HG02623 (cell line): ENCODE measurements around the gene ZFX.

Experiments used
- ATAC-seq: cut with Tn5 transposase; IDR thresholded peaks from one replicate; pipeline ENCODE4 v1.9.1; 2021; ENCODE audit warnings: moderate library complexity; ENCODE audit not compliant: unreplicated experiment

ZFX gene

DNA sequence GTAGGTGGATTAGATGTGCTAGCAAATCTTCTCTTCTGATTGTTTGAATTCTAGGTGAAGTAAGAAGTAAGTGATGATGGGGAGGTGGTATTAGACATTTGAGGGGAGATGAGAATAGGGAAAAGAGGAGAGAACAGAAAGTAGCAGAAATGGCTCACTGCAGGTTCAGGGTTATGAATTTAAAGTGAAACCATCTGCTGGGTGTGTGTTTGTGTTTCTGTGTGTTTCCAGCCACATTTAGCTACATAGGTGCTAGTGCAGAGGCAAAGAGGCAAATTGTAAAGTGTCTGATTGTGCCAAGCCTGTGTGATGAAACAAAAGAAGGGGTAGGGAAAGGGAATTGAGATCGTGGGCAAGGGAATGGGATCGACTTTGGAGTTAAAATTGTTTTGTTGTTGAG is 50.6 kb downstream of the ZFX start:
- ATAC-seq, result no peak

DNA sequence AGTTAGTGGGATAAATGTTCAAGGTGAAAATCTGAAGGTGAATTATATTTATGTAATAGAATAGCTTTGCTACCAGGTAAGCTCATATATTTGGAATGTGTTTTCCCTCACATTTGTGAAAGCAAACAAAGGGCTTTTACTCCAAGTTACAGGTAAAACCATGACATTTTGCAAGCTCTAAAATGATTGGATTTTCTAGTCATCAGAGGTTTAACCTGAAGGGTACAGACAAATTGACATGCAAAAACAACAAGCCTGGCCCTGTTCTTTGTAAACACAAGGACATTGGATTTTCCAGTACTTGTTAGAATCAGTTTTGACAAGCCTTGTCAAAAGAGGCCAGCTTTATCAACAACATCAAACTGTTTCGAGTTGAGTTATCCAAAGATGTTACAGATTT is 51.7 kb downstream of the ZFX start:
- ATAC-seq, result no peak

DNA sequence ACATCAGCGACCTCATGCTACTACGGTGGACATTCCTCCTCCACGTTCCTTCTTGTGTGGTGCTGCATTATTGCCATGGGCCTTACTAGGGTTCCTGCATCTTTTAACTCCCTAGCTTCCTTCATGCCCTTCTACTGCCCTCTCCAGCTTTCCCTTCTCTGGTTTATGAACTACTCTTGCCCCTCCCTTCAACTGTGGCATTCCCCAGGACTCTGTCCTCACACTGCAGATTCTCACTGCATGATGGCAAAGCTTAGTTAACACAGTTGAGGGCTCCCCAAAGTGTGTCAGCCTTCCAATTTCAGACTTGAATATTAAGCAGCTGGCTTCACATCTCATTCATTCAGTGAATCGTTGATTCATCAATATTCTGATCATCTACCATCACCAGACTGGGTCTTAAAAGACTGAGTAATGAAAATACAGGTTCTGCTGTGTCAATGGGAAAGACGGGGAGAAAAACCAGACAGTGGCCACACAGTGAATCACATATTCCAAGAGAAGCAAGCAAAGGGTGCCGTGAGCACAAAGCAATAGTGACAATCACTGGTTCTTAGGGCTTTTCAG is 53.0 kb downstream of the ZFX start:
- ATAC-seq, result no peak

- no peak for ATAC-seq
These were observed 53.7 kb downstream of the ZFX start for GRCh38 chrX:24203072-24203808.

DNA sequence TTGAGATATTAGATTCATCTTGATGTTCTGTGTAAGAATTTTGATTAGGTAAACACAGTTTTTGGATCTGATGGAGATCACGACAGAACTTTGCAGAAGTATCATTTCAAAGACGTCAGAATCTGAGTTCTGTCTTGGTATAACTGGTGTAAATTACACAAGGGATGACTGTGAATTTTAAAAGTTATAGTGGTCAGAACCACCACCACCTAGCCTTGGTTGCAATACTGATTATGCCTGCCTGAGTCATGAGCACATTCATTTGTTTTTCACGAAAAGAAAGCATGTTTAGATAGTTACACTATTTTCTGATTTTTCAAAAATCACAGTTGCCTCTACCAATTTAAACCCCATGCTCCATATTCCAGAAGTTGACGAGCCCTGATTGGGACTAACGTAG is 54.8 kb downstream of the ZFX start:
- no peak for ATAC-seq

- ATAC-seq, result no peak
These were observed 55.4 kb downstream of the ZFX start for GRCh38 chrX:24204958-24205357.

- ATAC-seq, result no peak
These were observed 58.3 kb downstream of the ZFX start for GRCh38 chrX:24207826-24208225.

- no peak for ATAC-seq
These were observed 59.1 kb downstream of the ZFX start for GRCh38 chrX:24208496-24209240.

- no peak for ATAC-seq
These were observed 60.7 kb downstream of the ZFX start for GRCh38 chrX:24210190-24210589.

GRCh38 chrX:24214568-24214967 is 65.0 kb downstream of the ZFX start:
- no peak for ATAC-seq

DNA sequence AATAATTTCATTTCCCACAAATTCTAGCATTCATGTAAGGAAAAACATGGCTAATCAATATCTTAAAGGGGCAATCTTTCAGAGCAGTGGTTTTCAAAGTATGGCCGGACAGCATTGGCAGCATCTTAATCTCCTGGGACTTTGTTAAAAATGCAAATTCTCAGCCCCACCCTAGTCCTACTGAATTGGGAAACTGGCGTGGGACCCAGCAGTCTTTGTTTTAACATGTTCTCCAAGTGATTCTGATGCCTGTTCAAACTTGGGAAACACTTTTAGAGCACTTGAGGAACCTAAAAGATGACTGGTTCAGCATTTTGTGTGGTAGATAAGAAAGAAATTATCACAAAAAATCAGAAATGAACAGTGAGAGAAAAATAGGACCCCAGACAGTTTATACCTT is 65.7 kb downstream of the ZFX start:
- ATAC-seq, result no peak

- no peak for ATAC-seq
These were observed 66.5 kb downstream of the ZFX start for GRCh38 chrX:24216037-24216436.

GRCh38 chrX:24216827-24217226 is 67.3 kb downstream of the ZFX start:
- ATAC-seq, result no peak

DNA sequence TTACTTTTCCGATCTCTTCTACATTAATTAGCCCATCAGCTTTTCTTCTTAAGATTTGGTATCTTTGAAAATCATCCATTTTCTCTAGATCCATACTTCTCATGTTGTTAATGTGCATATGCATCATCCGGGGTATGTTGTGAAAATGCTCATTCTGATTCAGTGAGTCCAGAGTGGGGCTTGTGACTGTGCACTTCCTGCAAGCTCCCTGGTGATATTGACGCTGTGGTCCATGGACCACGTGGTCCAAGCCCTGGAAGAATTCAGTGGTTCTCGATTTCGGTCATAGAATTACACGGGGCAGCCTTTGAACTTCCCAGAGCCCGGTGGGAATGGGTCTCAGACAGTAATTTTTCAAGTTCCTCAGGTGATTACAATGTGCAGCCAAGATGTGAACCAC is 69.8 kb downstream of the ZFX start:
- ATAC-seq, result no peak

GRCh38 chrX:24221872-24222271 is 72.3 kb downstream of the ZFX start:
- no peak for ATAC-seq

DNA sequence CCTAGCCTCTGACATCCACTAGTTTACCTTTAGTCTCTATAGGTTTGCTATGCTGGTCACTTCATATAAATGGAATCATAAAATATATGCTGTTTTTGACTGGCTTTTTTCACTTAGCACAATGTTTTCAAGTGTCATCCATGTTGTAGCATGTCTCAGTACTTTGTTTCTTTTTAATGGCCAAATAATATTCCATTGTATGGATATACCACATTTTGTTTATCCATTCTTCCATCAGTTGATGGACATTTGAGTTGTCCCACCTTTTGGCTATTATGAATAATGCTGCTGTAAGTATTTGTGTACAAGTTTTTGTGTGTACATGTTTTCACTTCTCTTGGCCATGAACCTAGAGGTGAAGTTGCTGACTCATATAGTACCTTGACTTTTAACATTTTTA is 75.7 kb downstream of the ZFX start:
- ATAC-seq, result no peak

DNA sequence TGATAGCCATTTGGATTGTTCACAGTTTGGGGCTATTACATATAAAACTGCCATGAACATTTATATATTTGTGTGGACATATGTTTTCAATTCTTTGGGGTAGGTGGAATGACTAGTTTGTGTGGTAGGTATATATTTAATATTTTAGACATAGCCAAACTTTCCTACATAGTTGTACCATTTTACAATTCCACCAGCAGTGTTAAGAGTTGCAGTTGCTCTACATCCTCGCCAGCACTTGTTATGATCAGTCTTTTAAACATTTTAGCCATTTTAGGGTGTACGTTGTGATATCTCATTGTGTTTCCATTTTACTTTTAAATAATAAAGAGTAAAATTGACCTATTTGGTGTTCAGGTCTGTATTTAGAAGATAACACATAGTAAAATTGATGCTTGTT is 76.6 kb downstream of the ZFX start:
- ATAC-seq, result no peak

GRCh38 chrX:24228596-24228995 is 79.1 kb downstream of the ZFX start:
- no peak for ATAC-seq

DNA sequence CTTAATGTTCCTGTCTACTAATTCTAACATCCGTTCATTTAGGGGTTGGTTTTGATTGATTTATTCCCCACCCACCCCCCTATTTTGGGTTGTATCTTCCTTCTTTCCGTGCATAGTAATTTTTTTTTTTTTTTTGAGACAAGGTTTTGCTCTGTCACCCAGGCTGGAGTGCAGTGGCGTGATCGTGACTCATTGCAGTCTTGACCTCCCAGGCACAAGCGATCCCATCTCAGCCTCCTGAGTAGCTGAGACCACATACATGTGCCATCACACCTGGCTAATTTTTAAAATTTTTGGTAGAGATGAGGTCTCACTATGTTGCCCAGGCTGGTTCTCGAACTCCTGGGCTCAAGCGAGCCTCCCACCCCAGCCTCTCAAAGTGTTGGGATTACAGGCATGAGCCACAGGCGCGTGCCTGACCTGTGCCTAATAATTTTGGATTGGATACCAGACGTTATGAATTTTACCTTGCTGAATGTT is 79.9 kb downstream of the ZFX start:
- ATAC-seq, result no peak

GRCh38 chrX:24229976-24230375 is 80.4 kb downstream of the ZFX start:
- no peak for ATAC-seq

DNA sequence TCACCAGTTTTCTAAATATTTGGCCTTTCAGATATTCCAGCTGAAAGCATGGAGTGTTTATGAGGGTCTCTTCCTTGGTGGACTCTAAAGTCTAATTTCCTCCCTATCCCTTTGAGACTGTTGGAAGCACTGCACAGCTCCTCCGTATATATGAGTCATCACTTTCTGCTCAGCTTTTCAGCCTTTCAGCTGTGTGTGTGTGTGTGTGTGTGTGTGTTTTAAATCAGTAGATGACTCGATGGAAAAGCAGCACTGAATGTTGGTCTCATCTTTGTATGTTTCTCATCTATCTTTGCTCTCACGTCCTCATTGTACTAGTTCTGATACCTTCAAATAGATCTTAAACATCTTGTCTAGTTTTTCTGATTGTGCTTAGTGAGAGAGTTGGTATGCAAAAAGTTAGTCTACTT is 81.6 kb downstream of the ZFX start:
- ATAC-seq, result no peak

- no peak for ATAC-seq
These were observed 82.2 kb downstream of the ZFX start for GRCh38 chrX:24231641-24232179.
